Upper lobe of left lung (tissue), 4 donors: ENCODE data around the gene GJB6.

Experiments
- CTCF ChIP-seq, 6 experiments: fragments of 450-650 bp in 4 of 6; fragments of 200-600 bp in 2 of 6; sonication (generic) in 2 of 6; IDR thresholded peaks; one replicate each; pipeline ENCODE4 v1.5.1; 2016 to 2019; ENCODE audit warnings: antibody characterized with exemption in 6 of 6
- EP300 ChIP-seq, 4 donors: sonication (generic); formaldehyde crosslinking; IDR thresholded peaks; one replicate each; pipeline ENCODE4 v1.5.1; 2017; ENCODE audit warnings: antibody characterized with exemption in 4 of 4, control low read depth in 2 of 4

- TF ChIP-seq CTCF (IDR thresholded peaks at IDR 0.05) (no peak), EP300 (IDR thresholded peaks at IDR 0.05) (no peak)
Observed at GRCh38 chr13:20222553-20222952, 9.6 kb downstream of the GJB6 start.
